CD4-positive, alpha-beta T cell treated with Interferon alpha-2 for 1 hour (primary cell): ENCODE measurements around the gene RNF175.

Experiments
- DNase-seq, 2 donors: peaks; one replicate each; pipeline ENCODE4 v3.0.0-alpha.2; 2020 to 2022

The RNF175 gene

DNA sequence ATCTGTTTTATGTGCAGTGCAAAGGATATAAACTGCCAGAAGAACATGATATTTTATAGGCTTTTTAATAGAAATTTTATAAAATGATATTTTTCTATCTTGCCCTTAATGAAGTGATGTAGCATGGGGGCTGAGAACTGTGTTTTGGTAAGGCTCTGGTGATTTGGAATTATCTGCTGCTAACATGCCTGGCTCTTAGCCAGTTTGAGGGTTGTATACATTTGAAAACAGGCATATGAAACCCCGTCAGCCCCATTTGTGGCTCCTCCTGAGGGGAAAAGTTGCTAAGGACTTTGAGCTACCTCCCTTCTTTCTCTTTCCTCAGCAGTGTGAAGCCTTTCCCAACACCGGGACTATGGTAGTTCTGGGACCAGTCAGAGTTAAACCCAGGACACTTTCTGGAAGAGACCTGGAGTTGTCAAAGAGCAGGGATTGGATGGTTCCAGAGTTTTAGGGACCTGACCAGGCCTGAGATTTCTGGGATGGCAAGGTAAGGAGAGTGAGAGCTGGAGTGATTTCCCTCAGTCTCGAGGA, 24.4 kb upstream of the RNF175 start:
- DNase-seq = no peak

GRCh38 chr4:153782581-153782980, 22.8 kb upstream of the RNF175 start:
- DNase-seq = no peak

GRCh38 chr4:153781717-153782416, 22.0 kb upstream of the RNF175 start:
- no peak for DNase-seq

- DNase-seq = no peak
Observed at GRCh38 chr4:153781280-153781679, 21.5 kb upstream of the RNF175 start.

DNA sequence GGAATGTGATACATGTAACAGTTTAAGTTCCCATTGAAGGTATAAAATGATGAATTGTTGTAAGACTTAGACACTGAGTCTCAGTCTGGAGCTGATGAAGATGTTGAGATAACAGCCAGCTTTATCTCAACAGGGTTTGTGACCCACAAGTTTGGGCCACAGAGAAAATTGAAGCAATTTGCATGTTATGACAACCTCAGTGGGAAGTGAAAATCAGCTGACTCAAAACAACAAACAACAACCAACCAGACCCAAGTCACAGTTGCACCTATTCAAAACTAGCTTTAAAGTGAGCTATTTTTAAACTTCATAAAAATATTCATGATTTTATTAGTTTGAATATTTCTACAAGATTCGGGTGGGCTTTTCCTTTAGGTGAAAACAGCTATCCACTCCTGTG, 21.1 kb upstream of the RNF175 start:
- no peak for DNase-seq

DNA sequence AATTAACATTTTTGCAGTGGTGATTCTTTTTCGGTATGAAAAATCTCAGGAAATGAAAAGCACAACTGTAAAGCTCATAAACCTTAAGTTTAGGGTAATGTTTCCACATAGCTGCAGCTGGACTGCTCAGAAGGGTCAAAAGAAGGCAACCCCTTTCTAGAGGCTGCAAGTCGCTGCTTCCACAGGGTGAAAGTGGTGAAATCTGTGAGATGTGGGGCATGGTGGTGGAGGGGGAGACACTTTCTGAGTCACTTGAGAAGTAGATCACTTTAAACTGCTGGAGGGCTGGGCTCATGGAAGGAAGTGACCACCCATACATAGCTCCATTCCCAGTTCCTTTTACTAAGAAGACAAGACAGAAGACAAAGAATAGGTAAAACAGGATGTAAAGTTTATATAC, 20.4 kb upstream of the RNF175 start:
- no peak for DNase-seq

DNA sequence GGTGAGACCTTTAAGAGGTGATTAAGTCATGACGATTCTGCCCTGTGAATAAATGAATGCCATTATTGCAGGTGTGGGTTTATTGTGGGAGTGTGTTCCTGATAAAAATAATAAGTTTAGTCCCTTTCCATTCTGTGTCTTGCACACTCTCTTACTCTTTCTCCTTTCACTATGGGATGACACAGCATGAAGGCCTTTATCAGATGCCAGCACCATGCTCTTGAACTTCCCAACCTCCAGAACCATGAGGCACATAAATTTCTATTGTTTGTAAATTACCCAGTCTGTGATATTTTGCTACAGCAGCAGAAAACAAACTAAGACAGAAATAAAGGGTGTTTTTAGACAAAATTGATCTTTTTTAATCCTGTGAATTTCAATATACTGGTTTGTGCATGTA, 18.6 kb upstream of the RNF175 start:
- DNase-seq = no peak

- no peak for DNase-seq
Observed at GRCh38 chr4:153777421-153777820, 17.6 kb upstream of the RNF175 start.

DNA sequence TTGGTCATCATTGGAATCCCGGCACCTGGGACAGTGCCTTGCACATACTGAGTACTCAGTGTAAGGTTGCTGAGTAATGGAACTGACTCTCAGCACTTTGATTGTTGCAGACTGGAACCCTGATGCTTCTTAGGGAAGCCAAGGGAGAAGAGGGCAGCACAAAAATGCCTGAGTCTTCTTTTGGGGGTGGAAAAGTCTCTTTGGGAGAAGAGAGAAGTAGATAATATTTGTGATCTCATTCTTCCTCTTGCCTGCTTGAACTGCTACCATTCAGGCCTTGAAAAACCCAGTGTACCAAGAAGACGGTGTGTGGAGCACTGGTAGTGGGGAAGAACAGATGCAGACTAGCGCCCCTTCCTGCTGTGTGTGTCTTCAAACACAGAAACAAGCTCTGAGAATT, 16.8 kb upstream of the RNF175 start:
- no peak for DNase-seq

- DNase-seq = no peak
Observed at GRCh38 chr4:153773236-153773690, 13.4 kb upstream of the RNF175 start.

DNA sequence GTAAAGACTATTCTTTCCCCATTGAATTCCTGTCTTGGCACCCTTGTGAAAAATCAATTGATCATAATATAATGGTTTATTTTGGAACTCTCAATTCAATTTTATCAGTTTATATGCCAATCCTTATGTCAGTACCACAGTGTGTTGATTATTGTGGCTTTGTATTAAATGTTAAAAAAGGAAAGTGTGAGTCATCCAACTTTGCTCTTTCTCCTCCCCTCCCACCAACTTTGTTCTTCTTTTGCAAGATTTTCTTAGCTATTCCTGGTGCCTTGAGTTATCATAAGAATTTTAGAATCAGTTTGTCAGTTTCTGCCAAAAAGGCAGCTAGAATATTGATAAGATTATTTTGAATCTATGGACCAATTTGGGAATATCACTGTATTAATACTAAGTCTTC, 11.2 kb upstream of the RNF175 start:
- DNase-seq = no peak

DNA sequence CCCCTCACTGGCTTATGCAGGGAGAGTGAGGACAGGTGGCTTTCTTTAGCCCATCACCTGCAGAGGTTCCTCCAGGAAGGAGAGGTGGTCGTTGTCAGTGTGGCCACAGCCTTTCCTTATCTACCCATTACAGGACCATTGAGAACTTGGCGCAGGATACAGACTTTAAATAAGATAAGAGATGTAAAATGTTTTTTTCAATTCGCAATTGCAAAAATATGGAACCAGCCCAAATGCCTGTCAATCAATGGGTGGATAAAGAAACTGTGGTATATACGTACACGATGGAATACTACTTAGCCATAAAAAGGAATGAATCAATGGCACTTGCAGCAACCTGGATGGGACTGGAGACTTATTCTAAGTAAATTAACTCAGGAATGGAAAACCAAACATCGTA, 6.9 kb upstream of the RNF175 start:
- no peak for DNase-seq

DNA sequence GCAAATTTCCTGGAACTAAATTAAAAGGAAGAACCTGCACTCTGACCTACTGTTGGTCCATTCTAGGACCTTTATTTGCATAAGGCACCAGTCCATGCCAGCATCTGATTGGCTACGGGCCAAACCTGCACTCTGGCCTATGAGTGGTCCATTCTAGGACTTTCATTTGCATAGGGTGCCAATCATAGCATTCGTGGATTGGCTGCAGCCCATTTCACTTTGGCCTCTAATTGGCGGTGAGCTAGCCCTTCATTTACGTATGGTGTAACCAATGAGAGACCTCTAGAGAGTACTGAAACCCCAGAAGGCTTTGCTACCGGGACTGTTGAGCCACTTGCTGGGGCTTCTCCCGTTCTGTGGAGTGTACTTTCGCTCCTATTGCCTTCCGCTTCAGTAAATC, 6.1 kb upstream of the RNF175 start:
- no peak for DNase-seq

DNA sequence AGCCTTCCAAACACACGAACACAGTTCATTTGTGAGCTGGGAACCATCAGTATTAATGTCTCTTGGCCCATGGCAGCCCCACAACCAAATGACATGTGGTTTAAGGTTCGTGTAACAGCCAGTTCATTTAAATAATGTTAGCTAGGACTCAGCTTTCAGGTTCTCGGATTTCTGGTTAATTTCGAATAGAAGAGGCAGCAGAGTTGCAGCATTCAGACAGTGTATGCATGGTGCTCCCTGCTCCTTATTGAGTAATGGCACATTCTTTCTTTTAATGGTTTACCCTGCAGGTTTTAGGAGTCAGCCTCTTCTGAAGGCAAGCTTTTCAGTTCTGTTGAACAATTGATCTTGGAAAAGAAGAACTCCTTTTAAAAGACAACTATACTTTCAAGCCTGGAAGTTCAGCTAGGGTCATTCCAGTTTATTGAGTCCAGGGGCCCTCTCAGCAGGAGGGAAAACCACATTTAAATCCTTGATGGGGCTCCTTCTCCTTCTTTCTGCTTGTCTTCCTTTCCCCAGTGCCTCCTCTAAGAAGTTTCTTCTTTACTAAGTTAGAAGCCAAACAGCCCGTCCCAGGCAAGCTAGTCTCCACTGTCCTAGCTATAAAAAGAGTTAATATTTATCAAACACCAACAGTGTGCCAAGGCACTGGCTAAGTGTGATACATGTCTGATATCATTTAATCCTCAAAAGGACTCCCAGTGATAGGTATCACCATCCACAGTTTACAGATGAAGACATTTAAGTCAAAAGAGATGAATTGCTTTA, 5.0 kb upstream of the RNF175 start:
- no peak for DNase-seq

GRCh38 chr4:153763404-153763803, 3.6 kb upstream of the RNF175 start:
- no peak for DNase-seq

- no peak for DNase-seq
Observed at GRCh38 chr4:153758688-153759406, 977 bp downstream of the RNF175 start.

DNA sequence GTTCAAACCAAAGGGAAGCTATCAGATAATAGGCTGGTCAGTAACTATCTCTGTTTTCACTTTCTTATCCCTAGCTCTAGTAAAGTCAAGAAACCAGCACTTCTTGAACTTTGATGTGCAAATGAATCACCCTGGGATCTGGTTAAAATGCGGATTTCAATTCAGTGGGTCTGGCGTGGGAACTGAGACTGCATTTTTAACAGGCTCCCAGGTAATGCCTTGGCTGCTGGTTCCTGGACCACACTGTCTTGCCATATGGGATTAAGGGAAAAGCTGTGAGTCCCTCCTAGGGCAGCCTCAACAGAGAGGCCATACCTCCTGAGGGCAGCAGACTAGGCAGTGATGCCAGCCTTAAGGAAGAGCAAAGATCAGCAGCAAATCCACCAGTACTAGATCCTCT, 1.7 kb downstream of the RNF175 start:
- no peak for DNase-seq

GRCh38 chr4:153757407-153757806, 2.4 kb downstream of the RNF175 start:
- no peak for DNase-seq

GRCh38 chr4:153755186-153755585, 4.6 kb downstream of the RNF175 start:
- DNase-seq = no peak

DNA sequence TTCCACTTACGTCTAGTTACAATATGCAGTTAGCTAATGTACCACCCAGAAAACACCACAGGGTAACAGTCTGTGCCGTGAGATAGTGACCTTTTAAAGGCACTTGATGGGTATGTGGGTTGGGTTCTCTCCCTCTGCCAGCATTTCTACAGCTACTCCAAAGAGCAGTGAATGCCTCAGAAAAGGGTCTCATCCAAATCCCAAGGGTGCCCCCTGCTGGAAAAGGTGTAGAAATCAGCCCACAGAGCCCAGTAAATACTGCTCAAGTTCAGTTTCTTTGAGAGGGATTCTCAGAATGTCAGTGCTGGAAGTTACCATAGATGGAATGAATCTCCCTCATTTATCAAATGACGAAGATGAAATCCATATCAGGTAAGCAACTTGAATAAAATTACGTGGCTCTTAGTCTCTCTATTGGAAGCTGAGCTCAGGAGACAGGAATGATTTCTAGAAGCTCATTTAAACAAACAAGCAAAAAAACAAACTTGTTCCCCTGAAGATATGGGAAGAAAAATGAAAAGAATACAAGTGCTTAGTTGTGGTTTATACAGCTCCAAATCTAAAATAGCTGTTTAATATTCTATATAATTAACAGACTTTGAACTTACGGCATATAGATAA, 9.5 kb downstream of the RNF175 start:
- peak; percentile 69 to 70 for DNase-seq

DNA sequence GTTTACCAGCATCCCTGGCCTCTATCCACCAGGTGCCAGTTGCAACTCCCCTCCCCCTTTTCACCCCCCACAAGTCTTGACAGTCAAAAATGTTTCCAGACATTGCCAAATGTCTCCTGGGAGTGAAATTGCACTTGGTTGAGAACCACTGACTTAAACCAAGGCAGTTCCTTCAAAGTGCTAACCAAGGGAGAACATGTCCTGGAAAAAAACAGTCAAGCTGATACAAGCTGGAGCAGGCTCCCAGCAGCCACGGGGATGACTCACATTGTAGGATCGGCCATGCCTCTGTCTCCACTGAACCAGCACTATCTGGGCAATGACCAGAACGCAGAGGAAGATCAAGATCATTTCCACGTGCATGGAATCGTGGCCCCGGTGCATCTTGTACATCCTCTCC, 11.4 kb downstream of the RNF175 start:
- no peak for DNase-seq

GRCh38 chr4:153747406-153747955, 12.3 kb downstream of the RNF175 start:
- DNase-seq = no peak

DNA sequence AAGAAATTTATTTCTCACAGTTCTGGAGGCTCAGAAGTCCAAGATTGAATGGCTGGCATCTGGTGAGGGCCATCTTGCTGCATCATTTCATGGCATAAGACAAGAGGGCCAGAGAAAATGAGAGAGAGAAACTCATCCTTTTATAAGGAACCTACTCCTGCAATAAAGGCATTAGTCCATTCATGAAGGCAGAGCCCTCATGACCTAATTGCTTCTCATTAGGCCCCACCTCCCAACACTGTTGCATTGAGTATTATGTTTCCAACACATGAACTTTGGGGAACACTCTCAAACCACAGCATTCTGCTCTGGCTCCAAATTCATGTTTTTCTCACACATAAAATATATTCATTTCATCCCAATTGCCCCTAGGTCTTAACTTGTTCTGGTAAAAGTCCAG, 14.2 kb downstream of the RNF175 start:
- no peak for DNase-seq
